OCI-LY7 (cell line): Measurements from ENCODE around the gene GPANK1. TPM values are rescaled to one million over a fixed set of nuclear protein-coding genes. Genes with fewer than 3 reads are reported as not detected.

Experiments used
- BruUV-seq: library from RNA; stranded (reverse); fragments of 400-500 nt; replicated peaks from 2 replicates; lab custom pipeline; 2021; lab: Mats Ljungman, UMichigan
- CTCF ChIA-PET: fragments of 300-600 bp; sonication (Branson Sonifier 250); formaldehyde crosslinking; loops from one replicate; lab custom pipeline; 2022; ENCODE audit warnings: antibody characterized with exemption; ENCODE audit not compliant: unreplicated experiment; lab: Charles Lee
- POLR2A ChIA-PET: fragments of 300-600 bp; sonication (Branson Sonifier 250); formaldehyde crosslinking; loops from one replicate; lab custom pipeline; 2022; ENCODE audit warnings: antibody characterized with exemption; lab: Charles Lee
- DNase-seq: peaks from one replicate; pipeline ENCODE4 v3.0.0-alpha.2; 2015; ENCODE audit warnings: low spot score
- H2AFZ ChIP-seq: fragments of 200-600 bp; sonication (generic), shearing (Covaris generic); 2 replicates; pipeline ENCODE4 v1.6.1; 2014; ENCODE audit warnings: mild to moderate bottlenecking, antibody characterized with exemption, low read length, moderate library complexity
- H3K27ac ChIP-seq: fragments of 200-600 bp; sonication (generic); 2 replicates; pipeline ENCODE4 v1.5.1; 2014; ENCODE audit warnings: mixed run types, low read depth, mild to moderate bottlenecking, moderate library complexity, low read length, inconsistent platforms; ENCODE audit not compliant: poor library complexity, severe bottlenecking
- H3K36me3 ChIP-seq: fragments of 200-600 bp; sonication (generic); 2 replicates; pipeline ENCODE4 v1.6.1; 2014; ENCODE audit warnings: mild to moderate bottlenecking, antibody characterized with exemption, low read length, moderate library complexity, mixed read lengths; ENCODE audit not compliant: insufficient read depth
- H3K4me1 ChIP-seq: fragments of 200-600 bp; sonication (generic); 2 replicates; pipeline ENCODE4 v1.5.1; 2014; ENCODE audit warnings: mild to moderate bottlenecking, low read length; ENCODE audit not compliant: insufficient read depth, poor library complexity, severe bottlenecking
- H3K4me2 ChIP-seq: fragments of 200-600 bp; sonication (generic); 2 replicates; pipeline ENCODE4 v1.6.1; 2014; ENCODE audit warnings: mild to moderate bottlenecking, low read length
- H3K4me3 ChIP-seq: fragments of 200-600 bp; sonication (generic); 2 replicates; pipeline ENCODE4 v1.5.1; 2014; ENCODE audit warnings: mild to moderate bottlenecking, low read depth, low read length; ENCODE audit not compliant: poor library complexity, severe bottlenecking
- H3K79me2 ChIP-seq: fragments of 200-600 bp; sonication (generic); 2 replicates; pipeline ENCODE4 v1.6.1; 2016; ENCODE audit warnings: low read depth, mild to moderate bottlenecking, low read length, moderate library complexity, mixed read lengths; ENCODE audit not compliant: insufficient read depth
- H3K9me2 ChIP-seq: fragments of 200-600 bp; sonication (generic); 2 replicates; pipeline ENCODE4 v1.6.1; 2016; ENCODE audit warnings: mild to moderate bottlenecking, low read length, mixed read lengths; ENCODE audit not compliant: insufficient read depth
- H3K9me3 ChIP-seq: fragments of 200-600 bp; sonication (generic); 2 replicates; pipeline ENCODE4 v1.6.1; 2014; ENCODE audit warnings: mild to moderate bottlenecking, mixed run types, low read length, mixed read lengths
- H4K20me1 ChIP-seq: fragments of 200-600 bp; sonication (generic); 2 replicates; pipeline ENCODE4 v1.6.1; 2014; ENCODE audit warnings: mild to moderate bottlenecking, antibody characterized with exemption, low read length, moderate library complexity, mixed read lengths; ENCODE audit not compliant: insufficient read depth
- CTCF ChIP-seq: fragments of 200-600 bp; sonication (generic); conservative IDR thresholded peaks from 2 replicates; pipeline ENCODE4 v1.5.1; 2014; ENCODE audit warnings: mild to moderate bottlenecking, antibody characterized with exemption, low read length, moderate library complexity, mixed read lengths
- EZH2phosphoT487 ChIP-seq: fragments of 200-600 bp; sonication (generic); IDR thresholded peaks from 2 replicates; pipeline ENCODE4 v1.6.1; 2018; ENCODE audit warnings: low read depth, borderline replicate concordance, mild to moderate bottlenecking, mixed run types, antibody characterized with exemption, low read length, moderate library complexity, mixed read lengths
- intact Hi-C: fragments of 100-400 bp; cut with micrococcal nuclease; formaldehyde crosslinking; loops from one replicate; pipeline ENCODE4 v1.10.0; 2022; ENCODE audit not compliant: unreplicated experiment
- total RNA-seq, 2 experiments: library from RNA; depleted of rRNA in 1 of 2; stranded (reverse); fragments of >200 nt in 1 of 2; shearing (Covaris generic) in 1 of 2; gene quantifications; 2 replicates each; pipeline ENCODE4 v1.2.3, GENCODE V29; 2014 to 2022

GPANK1 gene
- total RNA-seq, 2 experiments from 2014 or later, result 34.3 to 40.7 TPM

- DNase-seq, result no peak
- intact Hi-C loops, result no loop called here
- Histone ChIP-seq H3K4me3 (no peak overlapping the region), H4K20me1 (no peaks in the 10 kb centered on the region), H3K9me2 (no peaks in the 10 kb centered on the region), H3K79me2 (no peaks in the 10 kb centered on the region), H3K4me1 (peaks cover 12% of the 10 kb centered on the region), H3K4me2 (no peak overlapping the region), H2AFZ (no peak overlapping the region), H3K36me3 (peaks cover 80% of the 10 kb centered on the region), H3K9me3 (no peaks in the 10 kb centered on the region), H3K27ac (no peak overlapping the region)
- TF ChIP-seq CTCF (no peak), EZH2phosphoT487 (no peak)
- CTCF ChIA-PET, result interaction anchor here (0.5 to 0.6 kb wide), 3 partner anchors 20 to 51 kb away, joined by 3 read pairs; no protein-coding TSS in a partner anchor
- POLR2A ChIA-PET, result interaction anchor here (0.9 to 1.4 kb wide), 3 partner anchors 23 to 50 kb away, joined by 3 to 4 read pairs (median 3); no protein-coding TSS in a partner anchor
- no TSS peak for BruUV-seq
Observed at GRCh38 chr6:31690231-31691077, 25.7 kb upstream of the GPANK1 start.

- CTCF ChIA-PET, result interaction anchor here (0.5 to 0.6 kb wide), 2 partner anchors 21 to 80 kb away, joined by 3 to 5 read pairs; no protein-coding TSS in a partner anchor
- BruUV-seq, result no TSS peak
- Histone ChIP-seq H3K4me3 (no peak overlapping the region), H3K27ac (no peak overlapping the region), H3K79me2 (no peaks in the 10 kb centered on the region), H3K4me2 (peak overlapping the region; percentile 28), H2AFZ (no peak overlapping the region), H3K36me3 (peaks cover 70% of the 10 kb centered on the region), H3K9me2 (no peaks in the 10 kb centered on the region), H4K20me1 (no peaks in the 10 kb centered on the region), H3K4me1 (peaks cover 12% of the 10 kb centered on the region), H3K9me3 (no peaks in the 10 kb centered on the region)
- no peak for DNase-seq
- POLR2A ChIA-PET, result interaction anchor here (0.6 to 1.4 kb wide), 3 partner anchors 9 to 51 kb away, joined by 3 to 4 read pairs (median 3); no protein-coding TSS in a partner anchor
- TF ChIP-seq EZH2phosphoT487, result no peak
- TF ChIP-seq CTCF, result peak; percentile 73
- intact Hi-C loops, result loop anchor here (10.0 kb wide), 2 partner anchors 205 to 465 kb away; partner anchors contain the start of gene EHMT2
Observed at GRCh38 chr6:31689249-31690110, 24.7 kb upstream of the GPANK1 start.
